ENCODE results near the gene PLEKHN1.

DNA sequence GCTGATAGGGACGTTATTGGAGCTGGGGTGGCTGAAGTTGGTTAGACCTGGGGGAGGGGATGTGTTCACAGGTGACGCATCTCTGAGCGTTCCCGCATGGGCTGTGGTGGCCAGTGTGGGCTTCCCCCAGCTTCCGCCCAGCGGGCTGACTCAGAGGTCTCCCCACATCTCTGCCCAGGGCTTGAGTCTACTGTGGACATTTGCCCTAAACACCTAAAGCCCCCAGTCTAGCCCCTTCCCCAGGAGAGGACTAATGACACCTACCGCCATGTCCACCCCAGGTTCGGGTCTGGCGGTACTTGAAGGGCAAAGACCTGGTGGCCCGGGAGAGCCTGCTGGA lies 55.6 kb downstream of the PLEKHN1 start:
- TF ChIP-seq, protein P1, sequence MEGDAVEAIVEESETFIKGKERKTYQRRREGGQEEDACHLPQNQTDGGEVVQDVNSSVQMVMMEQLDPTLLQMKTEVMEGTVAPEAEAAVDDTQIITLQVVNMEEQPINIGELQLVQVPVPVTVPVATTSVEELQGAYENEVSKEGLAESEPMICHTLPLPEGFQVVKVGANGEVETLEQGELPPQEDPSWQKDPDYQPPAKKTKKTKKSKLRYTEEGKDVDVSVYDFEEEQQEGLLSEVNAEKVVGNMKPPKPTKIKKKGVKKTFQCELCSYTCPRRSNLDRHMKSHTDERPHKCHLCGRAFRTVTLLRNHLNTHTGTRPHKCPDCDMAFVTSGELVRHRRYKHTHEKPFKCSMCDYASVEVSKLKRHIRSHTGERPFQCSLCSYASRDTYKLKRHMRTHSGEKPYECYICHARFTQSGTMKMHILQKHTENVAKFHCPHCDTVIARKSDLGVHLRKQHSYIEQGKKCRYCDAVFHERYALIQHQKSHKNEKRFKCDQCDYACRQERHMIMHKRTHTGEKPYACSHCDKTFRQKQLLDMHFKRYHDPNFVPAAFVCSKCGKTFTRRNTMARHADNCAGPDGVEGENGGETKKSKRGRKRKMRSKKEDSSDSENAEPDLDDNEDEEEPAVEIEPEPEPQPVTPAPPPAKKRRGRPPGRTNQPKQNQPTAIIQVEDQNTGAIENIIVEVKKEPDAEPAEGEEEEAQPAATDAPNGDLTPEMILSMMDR (conservative IDR thresholded peaks at IDR 0.05 in 1 of 2, IDR thresholded peaks at IDR 0.05 in 1 of 2; ENCODE audit: extremely low read depth in 1 of 2, insufficient read depth in 1 of 2, low read depth in 1 of 2, low read length in 2 of 2), result no peak
- no peak for TF ChIP-seq EZH2 (IDR thresholded peaks at IDR 0.05; ENCODE audit: borderline replicate concordance, low read length)

All from mammary epithelial cell (primary cell).